GM21423 (cell line): ENCODE data around the gene FAM83F.
"Not testable (repeated sequence)": the region's sequence is repeated elsewhere in the genome, so short reads cannot be mapped to it uniquely, and the experiment has no call there.

Experiments
- ATAC-seq: cut with Tn5 transposase; IDR thresholded peaks from one replicate; pipeline ENCODE4 v1.9.1; 2021; ENCODE audit warnings: mild to moderate bottlenecking, moderate library complexity; ENCODE audit not compliant: unreplicated experiment

The FAM83F gene

DNA sequence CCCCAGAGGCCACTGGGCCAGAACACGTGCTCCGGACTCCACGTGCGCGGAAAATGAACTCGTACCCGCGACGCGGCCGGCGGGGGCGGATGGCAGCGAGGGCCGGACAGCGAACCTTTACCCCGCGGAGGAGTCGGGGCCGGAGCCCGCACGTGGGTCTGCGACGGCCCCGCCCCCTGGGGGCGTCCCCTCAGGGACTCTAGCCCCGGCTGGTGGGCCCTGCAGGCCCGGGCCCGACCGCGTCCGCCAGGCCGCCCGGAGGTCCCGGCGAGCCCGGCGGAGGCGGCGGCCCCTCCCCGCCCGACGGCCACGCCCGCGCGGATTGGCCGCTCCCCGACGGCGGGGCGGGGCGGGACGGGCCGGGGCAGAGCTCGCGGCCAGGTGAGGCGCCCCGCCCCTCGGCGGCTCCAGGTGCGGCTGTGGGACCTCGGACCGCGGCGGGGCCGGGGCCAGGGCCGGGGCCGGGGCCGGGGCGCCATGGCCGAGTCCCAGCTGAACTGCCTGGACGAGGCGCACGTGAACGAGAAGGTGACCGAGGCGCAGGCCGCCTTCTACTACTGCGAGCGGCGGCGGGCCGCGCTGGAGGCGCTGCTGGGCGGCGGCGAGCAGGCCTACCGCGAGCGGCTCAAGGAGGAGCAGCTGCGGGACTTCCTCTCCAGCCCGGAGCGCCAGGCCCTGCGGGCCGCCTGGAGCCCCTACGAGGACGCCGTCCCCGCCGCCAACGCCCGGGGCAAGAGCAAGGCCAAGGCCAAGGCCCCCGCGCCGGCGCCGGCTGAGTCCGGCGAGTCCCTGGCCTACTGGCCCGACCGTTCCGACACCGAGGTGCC, at the start of gene FAM83F:
FAM83F (plus strand) TSS at position 389 of the 827 bp plus-strand sequence; CDS start at position 478, 89 bp downstream.
- ATAC-seq, result no peak

DNA sequence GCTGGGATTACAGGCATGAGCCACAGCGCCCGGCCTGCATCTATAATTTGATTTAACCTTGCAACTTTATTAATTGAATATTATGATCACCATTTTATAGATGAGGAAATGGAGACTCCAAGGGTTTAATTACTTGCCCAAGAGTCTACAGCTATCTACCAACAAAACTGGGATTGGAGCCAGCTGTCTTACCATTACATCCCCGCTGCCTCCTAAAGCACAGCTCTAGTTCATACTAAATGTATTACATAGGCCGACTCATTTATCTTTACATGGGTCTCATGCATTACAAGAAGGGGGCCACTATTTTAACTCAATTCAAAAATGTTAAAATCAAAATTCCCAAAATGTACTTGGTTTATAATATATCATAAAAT, 48.6 kb upstream of the FAM83F start:
- no peak for ATAC-seq

DNA sequence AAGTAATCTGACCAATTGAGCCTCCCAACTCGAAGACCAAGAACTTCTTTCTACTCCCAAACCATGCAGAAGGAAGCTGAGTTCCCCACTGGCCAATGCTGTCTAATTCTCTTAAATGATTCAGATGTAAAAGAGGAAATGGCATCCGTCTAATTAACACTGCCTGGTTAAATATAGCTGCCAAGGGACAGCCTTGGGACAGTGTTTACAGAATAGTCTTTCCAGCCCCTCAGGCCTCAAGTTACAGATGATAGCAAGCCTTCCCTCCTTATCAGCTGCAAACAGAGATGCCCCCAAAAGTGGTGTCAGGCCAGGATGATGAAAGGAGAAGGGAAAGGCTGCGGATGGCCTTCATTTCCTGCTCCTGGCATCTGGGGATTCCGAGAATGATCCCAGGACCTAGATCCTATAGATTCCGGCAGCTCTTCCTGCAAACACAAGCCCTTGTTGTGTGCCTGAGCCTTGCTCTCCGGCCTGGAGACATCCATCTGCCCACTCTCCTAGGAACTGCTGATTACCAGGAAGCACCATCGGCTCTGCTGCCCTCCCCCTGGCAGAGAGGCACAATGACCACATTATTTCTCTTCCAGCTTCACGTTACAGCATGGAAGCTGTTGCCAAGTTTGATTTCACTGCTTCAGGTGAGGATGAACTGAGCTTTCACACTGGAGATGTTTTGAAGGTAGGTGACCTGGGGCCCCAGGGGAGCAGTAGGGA, 48.1 kb upstream of the FAM83F start:
- no peak for ATAC-seq

DNA sequence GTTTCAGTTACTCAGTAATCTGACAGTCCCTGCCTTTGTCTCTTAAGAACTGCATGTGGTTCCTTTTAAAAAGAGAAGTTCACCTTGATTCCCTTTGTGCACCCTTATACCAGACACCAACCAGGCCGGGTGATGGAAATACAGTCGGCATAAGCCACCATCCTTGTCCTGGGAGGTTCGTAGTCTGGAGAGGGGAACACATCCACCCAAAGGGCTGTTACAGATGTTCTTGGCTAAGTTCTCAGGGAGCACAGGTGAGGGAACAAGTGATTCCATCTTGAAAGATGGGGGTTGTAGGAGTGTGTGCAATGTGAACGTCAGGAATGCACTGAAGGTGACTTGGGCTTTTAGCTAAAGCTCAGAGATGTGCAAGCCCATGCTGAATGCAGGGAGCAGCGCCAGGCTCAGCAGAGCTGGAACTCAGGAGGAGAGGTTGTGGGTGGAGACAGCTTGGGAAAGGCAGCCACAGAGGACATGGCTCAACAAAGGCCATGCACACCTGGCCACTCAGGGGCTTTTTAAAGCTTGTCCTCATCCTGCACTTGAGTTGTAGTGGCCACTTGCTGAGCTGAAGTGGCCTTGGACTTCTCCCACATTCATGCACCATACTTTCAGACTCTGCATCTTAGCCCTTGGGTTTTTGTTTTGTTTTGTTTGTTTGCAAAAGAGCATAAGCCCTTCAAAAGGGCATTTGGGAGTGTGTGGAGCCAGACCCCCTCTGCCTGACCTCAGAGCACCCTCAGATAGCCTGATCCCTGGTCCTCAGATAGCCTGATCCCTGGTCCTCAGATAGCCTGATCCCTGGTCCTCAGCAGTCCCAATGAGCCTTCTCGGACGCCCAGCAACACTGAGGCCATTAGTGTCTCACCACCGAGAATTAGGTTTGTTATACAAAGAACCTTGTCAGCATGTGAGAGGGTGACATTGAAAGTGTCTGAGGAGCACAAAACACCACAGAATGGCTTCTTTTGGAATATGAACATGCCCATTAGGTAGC, 47.2 kb upstream of the FAM83F start:
- no peak for ATAC-seq

DNA sequence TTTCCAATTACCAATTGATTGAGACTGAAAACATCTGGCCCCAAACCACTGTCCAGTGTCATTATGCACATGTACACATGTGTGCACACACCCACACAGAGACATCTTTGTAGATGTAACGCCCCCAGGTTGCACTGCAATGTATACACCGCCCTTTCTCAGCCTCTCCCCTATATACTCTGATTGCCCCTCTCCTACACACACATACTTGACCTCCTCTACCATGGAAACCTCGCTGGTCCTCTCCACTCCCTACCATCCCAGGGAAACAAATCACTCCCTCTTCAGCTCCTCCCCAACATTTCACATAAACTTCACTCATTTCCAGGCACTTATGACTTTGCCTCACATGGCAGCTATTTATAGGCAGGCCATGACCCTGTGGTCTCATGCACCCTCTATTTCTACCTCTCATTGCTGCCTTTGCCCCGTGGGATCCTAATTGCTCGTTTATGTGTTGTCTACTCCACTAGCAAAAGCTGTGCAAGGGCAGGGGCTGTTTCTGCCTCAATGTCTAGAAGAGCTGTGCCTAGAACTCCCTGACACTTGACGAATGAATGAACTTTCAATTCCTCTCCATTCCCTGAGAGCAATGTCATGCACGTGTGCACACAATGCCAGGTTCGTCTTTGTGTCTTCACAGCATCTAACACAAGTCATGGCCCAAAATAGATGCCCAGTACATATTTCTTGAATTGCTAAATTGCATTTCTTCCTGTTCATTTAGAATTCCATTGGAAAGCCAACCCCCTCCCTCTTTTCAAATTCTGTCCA, 44.6 kb upstream of the FAM83F start:
- no peak for ATAC-seq

GRCh38 chr22:39951603-39952293, 43.0 kb upstream of the FAM83F start:
- not testable (repeated sequence) for ATAC-seq

GRCh38 chr22:39952347-39952746, 42.4 kb upstream of the FAM83F start:
- no peak for ATAC-seq

DNA sequence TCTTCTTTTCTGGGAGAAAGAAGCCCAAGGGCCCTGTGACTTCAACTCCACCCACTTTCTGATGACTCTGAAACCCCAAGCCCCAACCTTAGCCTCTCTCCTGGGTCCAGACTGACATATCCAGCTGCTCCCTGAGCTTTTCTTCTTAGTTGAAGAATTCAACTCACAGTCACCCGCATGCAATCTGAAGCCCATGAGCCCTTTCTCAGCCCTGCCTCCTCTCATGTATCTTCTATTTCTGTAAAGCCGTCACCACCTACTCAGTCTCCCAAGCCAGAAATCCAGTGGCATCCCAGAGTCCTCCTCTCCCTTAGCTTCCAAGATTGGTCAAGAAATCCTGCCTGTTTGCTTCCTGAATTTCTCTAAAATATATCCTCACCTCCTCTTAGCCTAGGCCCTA, 41.7 kb upstream of the FAM83F start:
- ATAC-seq, result no peak

DNA sequence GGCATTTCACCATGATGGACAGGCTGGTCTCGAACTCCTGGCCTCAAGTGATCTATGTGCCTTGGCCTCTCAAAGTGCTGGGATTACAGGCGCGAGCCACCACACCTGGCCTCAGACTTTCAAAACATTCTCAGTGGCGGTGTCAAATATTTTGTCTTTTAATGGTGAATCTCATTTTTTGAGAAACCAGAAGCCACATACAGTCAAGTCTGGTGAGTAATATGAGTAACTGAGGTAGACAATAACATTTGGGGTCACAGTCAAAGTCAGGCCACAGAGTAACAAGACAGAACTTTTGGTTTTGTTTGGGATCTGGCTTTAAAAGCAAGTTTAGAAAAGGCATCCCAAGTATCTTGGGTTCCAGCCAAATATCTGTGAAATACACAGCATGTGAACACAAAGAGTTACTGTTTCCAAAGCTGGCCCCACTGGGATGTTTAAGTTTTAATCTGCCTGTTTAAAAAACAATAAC, 40.1 kb upstream of the FAM83F start:
- ATAC-seq, result no peak

DNA sequence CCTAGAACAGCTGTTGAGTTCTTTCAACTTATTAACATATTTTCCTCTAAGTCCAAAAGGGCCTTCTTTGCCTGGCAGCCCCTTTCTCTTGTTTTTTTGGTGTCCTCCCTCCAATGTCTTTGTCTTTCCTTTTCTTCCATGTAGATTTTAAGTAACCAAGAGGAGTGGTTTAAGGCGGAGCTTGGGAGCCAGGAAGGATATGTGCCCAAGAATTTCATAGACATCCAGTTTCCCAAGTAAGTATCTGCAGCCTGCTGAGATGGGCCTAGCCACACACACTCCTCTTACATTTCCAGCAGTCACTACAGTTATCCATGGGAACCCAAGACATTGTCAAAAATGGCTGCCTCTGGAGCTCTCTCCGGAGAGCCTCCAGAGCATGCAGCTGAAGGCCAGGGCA, 39.1 kb upstream of the FAM83F start:
- no peak for ATAC-seq

DNA sequence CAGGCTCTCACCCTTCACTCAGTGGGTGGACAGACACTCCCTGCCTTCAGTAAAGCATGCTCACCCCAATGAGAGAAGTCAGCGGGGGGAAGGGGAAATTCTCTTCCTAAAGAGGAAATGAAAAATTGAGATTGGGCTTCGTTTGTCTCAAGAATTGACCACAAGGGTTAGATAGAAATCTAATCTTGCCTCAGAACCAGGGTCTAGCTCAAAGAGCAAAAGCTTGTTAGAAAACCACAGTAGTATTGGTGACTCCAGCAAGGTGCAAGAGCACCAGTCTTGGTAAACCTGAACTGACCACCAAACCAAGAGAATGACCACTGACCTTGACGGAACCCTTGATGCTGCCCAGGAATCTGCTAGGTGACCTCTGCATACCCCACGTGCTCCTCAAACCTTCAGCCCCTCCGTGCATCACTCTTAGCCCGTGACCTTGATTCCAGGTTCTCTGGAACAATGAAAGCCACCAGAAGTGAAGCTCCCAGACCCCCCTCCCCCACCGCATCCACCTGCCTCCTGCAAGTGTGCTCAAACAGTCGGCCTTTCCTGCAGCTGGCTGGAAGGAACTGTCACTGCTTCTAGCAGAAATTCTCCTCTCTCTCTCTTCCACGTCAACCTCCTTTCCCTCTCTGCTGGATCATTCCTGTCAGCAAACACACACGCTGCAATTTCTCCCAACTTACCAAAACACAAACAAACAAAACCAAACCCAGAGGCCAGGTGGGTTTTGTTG, 37.7 kb upstream of the FAM83F start:
- ATAC-seq, result peak; percentile 46

DNA sequence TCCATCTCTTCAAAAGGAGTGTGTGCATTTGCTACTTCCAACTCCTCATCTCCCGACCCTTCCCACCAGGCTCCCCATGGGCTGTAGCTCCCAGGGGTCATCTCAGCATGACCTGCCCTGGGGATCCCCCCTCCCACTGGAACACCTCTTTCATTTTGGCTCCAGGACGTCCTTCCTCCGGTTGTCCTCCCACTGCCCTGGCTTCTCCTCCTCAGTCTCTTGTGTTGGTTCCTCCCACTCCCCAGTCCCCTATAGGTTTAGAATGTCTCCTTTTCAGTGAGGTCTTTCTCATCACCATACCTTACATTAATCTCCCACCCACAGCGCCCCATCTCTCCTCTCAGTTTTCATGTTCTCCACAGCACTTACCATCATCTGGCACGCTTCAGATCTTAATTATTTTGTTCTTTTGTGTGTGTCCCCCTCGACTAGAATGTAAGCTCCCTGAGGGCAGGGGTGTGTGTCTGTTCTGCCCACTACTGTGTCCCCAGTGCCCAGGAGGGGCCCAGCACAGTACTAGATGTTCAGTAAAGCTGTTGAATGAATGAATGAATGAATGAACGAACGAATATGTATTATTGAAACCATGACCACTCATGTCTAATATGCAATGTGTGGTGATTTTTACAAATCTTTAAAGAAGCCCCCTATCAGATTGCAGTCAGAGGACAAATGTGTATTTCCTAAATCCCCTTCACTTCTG, 36.6 kb upstream of the FAM83F start:
- no peak for ATAC-seq

- ATAC-seq, result no peak
Observed at GRCh38 chr22:39958949-39959639, 35.7 kb upstream of the FAM83F start.

- ATAC-seq, result no peak
Observed at GRCh38 chr22:39959640-39960447, 34.9 kb upstream of the FAM83F start, which contains the start of gene TMA7B. Gene TMA7B (plus strand): TSS chr22:39960397. CDS start chr22:39964375, 3,978 bp downstream.

DNA sequence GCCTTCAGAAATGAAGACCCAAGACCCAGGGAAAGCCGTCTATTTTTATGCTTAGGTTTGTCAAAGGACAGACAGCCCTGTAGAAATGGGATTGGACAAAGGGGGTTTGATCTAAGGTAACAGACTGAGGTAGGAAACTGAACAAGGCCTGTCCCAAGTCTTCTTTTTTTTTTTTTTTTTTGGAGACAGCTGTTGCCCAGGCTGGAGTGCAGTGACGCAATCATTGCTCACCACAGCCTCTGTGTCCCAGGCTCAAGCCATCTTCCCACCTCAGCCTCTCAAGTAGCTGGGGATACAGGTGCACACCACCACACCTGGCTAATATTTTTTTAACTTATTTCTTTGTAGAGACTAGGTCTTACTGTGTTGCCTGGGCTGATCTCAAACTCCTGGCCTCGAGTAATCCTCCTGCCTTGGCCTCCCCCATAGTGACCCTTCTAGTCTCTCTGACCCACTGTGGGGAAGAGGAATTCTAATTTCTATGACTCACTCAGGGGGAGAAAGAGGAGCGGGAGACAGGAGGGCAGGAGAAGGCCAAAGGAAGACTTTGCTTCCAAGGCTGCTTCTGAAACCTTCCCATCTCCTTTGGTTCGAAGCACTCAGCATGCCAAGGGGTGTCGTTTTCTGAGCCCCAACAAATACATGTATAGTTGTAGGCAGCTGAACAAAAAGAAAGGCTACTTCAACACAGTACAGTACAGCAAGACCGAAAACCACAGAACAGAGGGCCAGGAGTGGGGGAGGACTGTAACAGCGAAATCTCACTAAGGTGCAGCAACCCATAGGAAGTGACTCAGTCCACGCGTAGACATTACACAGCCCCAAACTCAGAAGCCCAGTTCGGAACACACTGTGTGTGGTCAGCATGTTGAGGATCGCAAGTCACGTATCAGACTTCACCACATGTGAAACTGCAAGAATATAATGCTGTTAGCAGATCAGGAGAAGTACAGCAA, 33.7 kb upstream of the FAM83F start:
- peak; percentile 73 for ATAC-seq

GRCh38 chr22:39962071-39962470, 32.7 kb upstream of the FAM83F start:
- ATAC-seq, result no peak
